Neural cell (in vitro differentiated cells): ENCODE measurements around the gene ENPEP. TPM values are rescaled to one million over a fixed set of nuclear protein-coding genes. Genes with fewer than 3 reads are reported as not detected.

Experiments
- H2AFZ ChIP-seq: fragments of 200-600, 300-800 bp; sonication (generic), shearing (Covaris generic); 2 replicates; pipeline ENCODE4 v1.6.0; 2014; ENCODE audit warnings: low read depth, mild to moderate bottlenecking, antibody characterized with exemption, low read length, moderate library complexity
- H3F3A ChIP-seq: fragments of 200-600 bp; shearing (Covaris generic); 2 replicates; pipeline ENCODE4 v1.6.1; 2016; ENCODE audit warnings: mild to moderate bottlenecking, moderate library complexity, mixed read lengths, antibody characterized with exemption, low read length; ENCODE audit not compliant: insufficient read depth, poor library complexity, severe bottlenecking
- H3K27ac ChIP-seq: fragments of 200-600, 300-800 bp; sonication (generic), shearing (Covaris generic); 2 replicates; pipeline ENCODE4 v1.5.1; 2014; ENCODE audit warnings: mild to moderate bottlenecking, low read length, moderate library complexity
- H3K27me3 ChIP-seq: fragments of 300-800, 200-600 bp; sonication (generic), shearing (Covaris generic); 2 replicates; pipeline ENCODE4 v1.6.0; 2014; ENCODE audit warnings: mild to moderate bottlenecking, low read depth, low read length, moderate library complexity; ENCODE audit not compliant: insufficient read depth
- H3K36me3 ChIP-seq: fragments of 300-800, 200-600 bp; sonication (generic), shearing (Covaris generic); 2 replicates; pipeline ENCODE4 v1.5.1; 2014; ENCODE audit warnings: mild to moderate bottlenecking, antibody characterized with exemption, low read length, moderate library complexity; ENCODE audit not compliant: insufficient read depth
- H3K4me2 ChIP-seq: fragments of 300-800, 200-600 bp; sonication (generic), shearing (Covaris generic); 2 replicates; pipeline ENCODE4 v1.6.0; 2014; ENCODE audit warnings: mild to moderate bottlenecking, low read length
- H3K4me3 ChIP-seq: fragments of 300-800, 200-600 bp; sonication (generic), shearing (Covaris generic); 2 replicates; pipeline ENCODE4 v1.5.1; 2014; ENCODE audit warnings: mild to moderate bottlenecking, low read length, moderate library complexity
- H3K79me2 ChIP-seq: fragments of 200-600 bp; shearing (Covaris generic); replicated peaks from 2 replicates; pipeline ENCODE4 v1.6.0; 2014; ENCODE audit warnings: mild to moderate bottlenecking, low read length, moderate library complexity; ENCODE audit not compliant: insufficient read depth
- H3K9ac ChIP-seq: fragments of 300-800, 200-600 bp; sonication (generic), shearing (Covaris generic); 2 replicates; pipeline ENCODE4 v1.6.1; 2016; ENCODE audit warnings: mild to moderate bottlenecking, low read length, mixed read lengths
- H3K9me2 ChIP-seq: fragments of 200-600 bp; shearing (Covaris generic); 2 replicates; pipeline ENCODE4 v1.6.1; 2016; ENCODE audit warnings: mild to moderate bottlenecking, low read length, mixed read lengths; ENCODE audit not compliant: insufficient read depth
- H3K9me3 ChIP-seq: fragments of 200-600, 300-800 bp; sonication (generic), shearing (Covaris generic); 2 replicates; pipeline ENCODE4 v1.6.1; 2016; ENCODE audit warnings: mild to moderate bottlenecking, mixed run types, low read length, moderate library complexity, mixed read lengths
- H4K20me1 ChIP-seq: fragments of 200-600 bp; shearing (Covaris generic); 2 replicates; pipeline ENCODE4 v1.6.1; 2016; ENCODE audit warnings: mild to moderate bottlenecking, mixed run types; ENCODE audit not compliant: insufficient read depth
- EZH2 ChIP-seq: fragments of 200-600, 300-800 bp; shearing (Covaris generic), sonication (generic); IDR thresholded peaks from 2 replicates; pipeline ENCODE4 v1.6.1; 2014; ENCODE audit warnings: antibody characterized with exemption, low read length, borderline replicate concordance, mild to moderate bottlenecking; ENCODE audit not compliant: insufficient read depth, poor library complexity, severe bottlenecking
- REST ChIP-seq: IDR thresholded peaks from 2 replicates; pipeline ENCODE4 v1.6.1; 2012; ENCODE audit warnings: borderline replicate concordance
- polyA plus RNA-seq: library from polyadenylated mRNA; depleted of rRNA; stranded (reverse); fragments of >200 nt; gene quantifications from 2 replicates; pipeline ENCODE4 v1.2.3, GENCODE V29; 2014
- small RNA-seq, 3 experiments: library from RNA; depleted of rRNA; stranded (forward); fragments of <200 nt; gene quantifications; one replicate each; pipeline ENCODE3, GENCODE V24; 2012

Gene ENPEP
- polyA plus RNA-seq, 1 donor from 2014 or later = 0.06 TPM

GRCh38 chr4:110614173-110614963 is 138.4 kb downstream of the ENPEP start:
- H3K9me2 ChIP-seq = no peaks in the 10 kb centered on the region
- no peaks in the 10 kb centered on the region for H3F3A ChIP-seq
- H3K27me3 ChIP-seq = peaks cover 100% of the 10 kb centered on the region
- no peaks in the 10 kb centered on the region for H3K36me3 ChIP-seq
- H3K4me3 ChIP-seq = no peak overlapping the region
- no peak overlapping the region for H3K9ac ChIP-seq
- H3K79me2 ChIP-seq = no peaks in the 10 kb centered on the region
- no peak overlapping the region for H3K4me2 ChIP-seq
- H4K20me1 ChIP-seq = no peaks in the 10 kb centered on the region
- peak; percentile 46 for TF ChIP-seq EZH2
- TF ChIP-seq REST = no peak
- H2AFZ ChIP-seq = no peak overlapping the region
- no peak overlapping the region for H3K27ac ChIP-seq
- H3K9me3 ChIP-seq = no peaks in the 10 kb centered on the region

Small RNAs within 50 kb of the gene (small RNA-seq; reads per million reads assigned to genes)
- gene RF00494 = 0 reads per million in 3 experiments

Other genes with a start within 250 kb of the ENPEP start
- not detected in 2 replicates for gene PITX2, start 146.9 kb downstream of the ENPEP start, polyA plus RNA-seq